HL-60 (cell line): ENCODE results near the gene AKAP13.

ENCODE experiments used
- POLR2AphosphoS5 ChIP-seq: IDR thresholded peaks from 2 replicates; pipeline ENCODE4 v1.6.1; 2012; ENCODE audit warnings: low read depth
- SPI1 ChIP-seq: IDR thresholded peaks from 2 replicates; pipeline ENCODE4 v1.6.1; 2012; ENCODE audit warnings: low read depth, mild to moderate bottlenecking, borderline replicate concordance
- TF ChIP-seq, protein P1 (sequence below): IDR thresholded peaks from one replicate; pipeline ENCODE4 v1.5.1; 2011; ENCODE audit warnings: low read length, control low read depth, inconsistent platforms; ENCODE audit not compliant: insufficient read depth
- TF ChIP-seq, protein P2 (sequence below): IDR thresholded peaks from 2 replicates; pipeline ENCODE4 v1.6.1; 2012; ENCODE audit warnings: low read depth; ENCODE audit not compliant: insufficient replicate concordance

DNA sequence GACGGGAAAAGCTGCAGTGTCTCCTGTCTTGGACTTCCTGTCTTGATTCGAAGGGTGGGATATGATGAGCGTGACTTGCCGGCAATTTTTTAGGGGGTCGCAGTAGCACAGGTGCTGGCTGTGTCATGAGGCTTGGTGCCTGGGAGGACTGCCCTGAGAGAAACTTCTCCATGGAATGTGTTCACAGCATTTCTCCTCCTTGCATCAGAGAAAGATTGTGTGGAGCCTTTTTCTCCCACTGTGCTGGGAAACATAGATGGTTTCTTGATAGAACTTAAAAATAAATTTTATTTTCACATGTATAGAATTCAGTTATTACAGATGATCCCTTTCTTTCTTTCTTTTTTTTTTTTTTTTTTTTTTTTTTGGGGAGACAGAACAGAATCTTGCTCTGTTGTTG lies 292.9 kb downstream of the AKAP13 start:
- TF ChIP-seq, protein P1, sequence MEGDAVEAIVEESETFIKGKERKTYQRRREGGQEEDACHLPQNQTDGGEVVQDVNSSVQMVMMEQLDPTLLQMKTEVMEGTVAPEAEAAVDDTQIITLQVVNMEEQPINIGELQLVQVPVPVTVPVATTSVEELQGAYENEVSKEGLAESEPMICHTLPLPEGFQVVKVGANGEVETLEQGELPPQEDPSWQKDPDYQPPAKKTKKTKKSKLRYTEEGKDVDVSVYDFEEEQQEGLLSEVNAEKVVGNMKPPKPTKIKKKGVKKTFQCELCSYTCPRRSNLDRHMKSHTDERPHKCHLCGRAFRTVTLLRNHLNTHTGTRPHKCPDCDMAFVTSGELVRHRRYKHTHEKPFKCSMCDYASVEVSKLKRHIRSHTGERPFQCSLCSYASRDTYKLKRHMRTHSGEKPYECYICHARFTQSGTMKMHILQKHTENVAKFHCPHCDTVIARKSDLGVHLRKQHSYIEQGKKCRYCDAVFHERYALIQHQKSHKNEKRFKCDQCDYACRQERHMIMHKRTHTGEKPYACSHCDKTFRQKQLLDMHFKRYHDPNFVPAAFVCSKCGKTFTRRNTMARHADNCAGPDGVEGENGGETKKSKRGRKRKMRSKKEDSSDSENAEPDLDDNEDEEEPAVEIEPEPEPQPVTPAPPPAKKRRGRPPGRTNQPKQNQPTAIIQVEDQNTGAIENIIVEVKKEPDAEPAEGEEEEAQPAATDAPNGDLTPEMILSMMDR, result no peak
- TF ChIP-seq POLR2AphosphoS5, result no peak
- TF ChIP-seq, protein P2, sequence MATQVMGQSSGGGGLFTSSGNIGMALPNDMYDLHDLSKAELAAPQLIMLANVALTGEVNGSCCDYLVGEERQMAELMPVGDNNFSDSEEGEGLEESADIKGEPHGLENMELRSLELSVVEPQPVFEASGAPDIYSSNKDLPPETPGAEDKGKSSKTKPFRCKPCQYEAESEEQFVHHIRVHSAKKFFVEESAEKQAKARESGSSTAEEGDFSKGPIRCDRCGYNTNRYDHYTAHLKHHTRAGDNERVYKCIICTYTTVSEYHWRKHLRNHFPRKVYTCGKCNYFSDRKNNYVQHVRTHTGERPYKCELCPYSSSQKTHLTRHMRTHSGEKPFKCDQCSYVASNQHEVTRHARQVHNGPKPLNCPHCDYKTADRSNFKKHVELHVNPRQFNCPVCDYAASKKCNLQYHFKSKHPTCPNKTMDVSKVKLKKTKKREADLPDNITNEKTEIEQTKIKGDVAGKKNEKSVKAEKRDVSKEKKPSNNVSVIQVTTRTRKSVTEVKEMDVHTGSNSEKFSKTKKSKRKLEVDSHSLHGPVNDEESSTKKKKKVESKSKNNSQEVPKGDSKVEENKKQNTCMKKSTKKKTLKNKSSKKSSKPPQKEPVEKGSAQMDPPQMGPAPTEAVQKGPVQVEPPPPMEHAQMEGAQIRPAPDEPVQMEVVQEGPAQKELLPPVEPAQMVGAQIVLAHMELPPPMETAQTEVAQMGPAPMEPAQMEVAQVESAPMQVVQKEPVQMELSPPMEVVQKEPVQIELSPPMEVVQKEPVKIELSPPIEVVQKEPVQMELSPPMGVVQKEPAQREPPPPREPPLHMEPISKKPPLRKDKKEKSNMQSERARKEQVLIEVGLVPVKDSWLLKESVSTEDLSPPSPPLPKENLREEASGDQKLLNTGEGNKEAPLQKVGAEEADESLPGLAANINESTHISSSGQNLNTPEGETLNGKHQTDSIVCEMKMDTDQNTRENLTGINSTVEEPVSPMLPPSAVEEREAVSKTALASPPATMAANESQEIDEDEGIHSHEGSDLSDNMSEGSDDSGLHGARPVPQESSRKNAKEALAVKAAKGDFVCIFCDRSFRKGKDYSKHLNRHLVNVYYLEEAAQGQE, result no peak
- TF ChIP-seq SPI1, result no peak
